Measurements from ENCODE around the gene SHMT1.
"Not testable (repeated sequence)": the region's sequence is repeated elsewhere in the genome, so short reads cannot be mapped to it uniquely, and the experiment has no call there.

The SHMT1 gene

GRCh38 chr17:18324140-18325050 lies 39.0 kb downstream of the SHMT1 start:
- no peak for DNase-seq

DNA sequence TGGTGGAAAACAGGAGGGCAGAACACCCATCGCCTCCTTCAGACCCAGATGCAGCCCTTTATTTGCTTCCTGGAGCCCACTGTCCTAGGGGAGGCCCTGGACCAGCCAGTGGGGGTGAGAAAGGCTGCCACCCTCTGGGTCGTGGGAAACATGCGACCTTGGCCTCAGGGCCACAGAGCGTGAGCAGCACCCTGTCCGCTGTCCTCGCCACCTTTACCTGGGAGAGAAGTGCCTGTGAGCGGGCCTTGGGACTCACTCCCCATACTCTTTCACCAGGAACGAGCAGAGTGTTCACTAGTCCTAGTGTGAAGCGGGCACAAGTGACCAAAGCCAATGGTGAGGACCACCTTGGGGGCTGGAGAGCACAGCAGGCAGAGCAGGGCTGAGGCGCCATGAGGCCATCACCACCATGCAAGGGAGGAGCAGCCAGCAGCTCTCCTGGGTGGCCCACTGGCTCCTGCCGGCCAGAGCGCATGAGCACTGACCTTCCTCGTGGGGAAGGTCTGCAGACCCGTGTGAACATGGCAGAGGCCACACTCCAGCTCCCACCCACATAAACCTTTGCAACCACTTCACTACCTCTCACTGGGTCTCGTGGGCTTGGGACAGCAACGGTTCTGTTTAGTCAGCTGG lies 39.7 kb downstream of the SHMT1 start:
- DNase-seq, result no peak

DNA sequence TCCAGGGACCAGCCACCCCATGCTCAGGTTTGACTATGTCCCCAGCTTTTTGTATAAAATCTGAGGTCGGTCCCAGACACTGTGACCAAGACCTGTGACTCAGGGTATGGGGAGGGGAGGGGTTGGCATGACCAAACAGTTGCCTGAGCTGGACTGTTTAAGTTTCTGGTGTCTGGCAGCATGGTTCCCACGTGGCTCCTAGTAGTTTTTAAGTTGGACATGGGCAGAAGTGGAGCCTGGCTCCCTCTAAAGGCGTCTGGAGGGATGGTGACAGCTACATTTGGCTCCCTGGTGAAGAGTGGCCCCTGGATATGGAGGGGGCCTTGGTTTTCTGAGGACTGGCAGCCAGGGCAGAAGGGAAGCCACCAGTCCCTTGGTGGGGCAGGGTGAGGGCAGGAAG lies 40.3 kb downstream of the SHMT1 start:
- DNase-seq, result peak; percentile 10

DNA sequence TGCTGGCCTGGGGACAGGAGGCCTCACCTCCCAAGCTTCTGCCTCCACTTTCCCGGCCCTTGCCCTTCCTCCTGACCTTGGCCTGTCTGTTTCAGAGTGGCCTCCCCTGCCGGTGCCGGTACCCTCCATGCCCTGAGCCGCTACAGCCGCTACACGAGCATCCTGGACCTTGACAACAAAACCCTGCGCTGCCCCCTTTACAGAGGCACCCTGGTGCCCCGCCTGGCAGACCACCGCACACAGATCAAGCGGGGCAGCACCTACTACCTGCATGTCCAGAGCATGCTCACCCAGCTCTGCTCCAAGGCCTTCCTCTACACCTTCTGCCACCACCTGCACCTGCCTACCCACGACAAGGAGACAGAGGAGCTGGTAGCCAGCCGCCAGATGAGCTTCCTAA lies 40.8 kb downstream of the SHMT1 start:
- DNase-seq, result no peak

DNA sequence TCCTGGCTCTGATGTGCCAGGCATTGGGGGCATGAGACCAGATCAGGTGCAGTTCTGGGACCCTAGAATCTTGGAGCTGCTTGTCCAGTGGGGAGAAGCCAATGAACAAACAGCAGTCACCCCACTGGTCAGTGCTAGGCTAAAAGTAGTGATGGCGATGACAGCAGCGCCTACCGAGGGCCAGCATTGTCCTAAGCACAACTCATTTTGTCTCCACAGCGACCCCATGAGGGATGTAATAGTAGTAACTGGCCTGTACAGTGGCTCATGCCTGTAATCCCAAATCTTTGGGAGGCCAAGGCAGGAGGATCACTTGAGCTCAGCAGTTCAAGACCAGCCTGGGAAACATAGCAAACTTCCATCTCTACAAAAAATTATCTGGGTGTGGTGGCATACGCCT lies 42.0 kb downstream of the SHMT1 start:
- no peak for DNase-seq

- DNase-seq, result no peak
Observed at GRCh38 chr17:18320301-18320700, 43.0 kb downstream of the SHMT1 start.

DNA sequence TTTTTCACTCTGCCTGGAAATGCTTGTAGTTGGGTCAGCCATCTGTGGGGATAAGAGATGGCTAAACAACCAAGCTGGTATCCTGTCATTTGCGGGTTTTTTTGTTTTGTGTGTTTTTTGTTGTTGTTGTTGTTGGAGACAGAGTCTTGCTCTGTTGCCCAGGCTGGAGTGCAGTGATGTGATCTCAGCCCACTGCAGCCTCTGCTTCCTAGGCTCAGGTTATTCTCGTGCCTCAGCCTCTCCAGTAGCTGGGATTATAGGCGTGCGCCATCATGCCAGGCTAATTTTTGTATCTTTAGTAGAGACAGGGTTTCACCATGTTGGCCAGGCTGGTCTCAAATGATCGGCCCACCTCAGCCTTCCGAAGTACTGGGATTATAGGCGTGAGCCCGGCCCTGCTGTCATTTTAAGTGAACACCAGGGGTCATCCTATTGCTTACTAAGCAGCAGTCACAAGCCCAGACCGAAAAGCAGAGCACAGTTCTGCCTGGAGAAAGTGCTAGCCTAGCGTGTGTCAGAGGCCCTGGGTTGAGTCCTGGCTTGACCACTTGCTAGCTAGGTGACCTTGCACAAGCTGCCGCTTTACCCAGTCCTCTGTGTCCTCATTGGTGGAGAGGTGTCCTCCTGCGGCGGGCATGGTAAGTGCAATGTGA lies 43.6 kb downstream of the SHMT1 start:
- peak; percentile 49 for DNase-seq

- no peak for DNase-seq
Observed at GRCh38 chr17:18318771-18319450, 44.4 kb downstream of the SHMT1 start.

- peak; percentile 70 for DNase-seq
Observed at GRCh38 chr17:18318117-18318516, 45.2 kb downstream of the SHMT1 start.

GRCh38 chr17:18315961-18316360 lies 47.4 kb downstream of the SHMT1 start:
- no peak for DNase-seq

GRCh38 chr17:18315562-18315922 lies 47.8 kb downstream of the SHMT1 start:
- DNase-seq, result peak; percentile 82

GRCh38 chr17:18314731-18315561 lies 48.4 kb downstream of the SHMT1 start, which contains the start of the genes SMCR8 and TOP3A:
Gene SMCR8 (plus strand): TSS chr17:18315293. CDS start chr17:18315790, 497 bp downstream.
Gene TOP3A (minus strand): TSS chr17:18314994. CDS start chr17:18314778, 216 bp downstream.
- DNase-seq, result peak; percentile 98

GRCh38 chr17:18314059-18314730 lies 49.2 kb downstream of the SHMT1 start:
- no peak for DNase-seq

- no peak for DNase-seq
Observed at GRCh38 chr17:18309202-18309601, 54.1 kb downstream of the SHMT1 start.

DNA sequence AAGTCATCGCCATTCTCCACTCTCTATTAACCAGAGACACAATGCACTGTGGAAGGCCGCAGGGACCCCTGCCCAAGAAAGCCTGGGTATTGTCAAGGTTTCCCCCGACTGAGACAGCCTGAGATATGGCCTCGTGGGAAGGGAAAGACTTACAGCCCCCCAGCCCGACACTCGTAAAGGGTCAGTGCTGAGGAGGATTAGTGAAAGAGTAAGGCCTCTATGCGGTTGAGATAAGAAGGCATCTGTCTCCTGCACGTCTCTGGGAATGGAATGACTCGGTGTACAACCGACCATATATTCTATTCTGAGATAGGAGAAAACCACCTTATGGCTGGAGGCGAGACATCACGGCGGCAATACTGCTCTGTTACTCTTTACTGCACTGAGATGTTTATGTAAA lies 60.1 kb downstream of the SHMT1 start:
- DNase-seq, result not testable (repeated sequence)

- peak; percentile 62 for DNase-seq
Observed at GRCh38 chr17:18300725-18301480, 62.4 kb downstream of the SHMT1 start.

DNA sequence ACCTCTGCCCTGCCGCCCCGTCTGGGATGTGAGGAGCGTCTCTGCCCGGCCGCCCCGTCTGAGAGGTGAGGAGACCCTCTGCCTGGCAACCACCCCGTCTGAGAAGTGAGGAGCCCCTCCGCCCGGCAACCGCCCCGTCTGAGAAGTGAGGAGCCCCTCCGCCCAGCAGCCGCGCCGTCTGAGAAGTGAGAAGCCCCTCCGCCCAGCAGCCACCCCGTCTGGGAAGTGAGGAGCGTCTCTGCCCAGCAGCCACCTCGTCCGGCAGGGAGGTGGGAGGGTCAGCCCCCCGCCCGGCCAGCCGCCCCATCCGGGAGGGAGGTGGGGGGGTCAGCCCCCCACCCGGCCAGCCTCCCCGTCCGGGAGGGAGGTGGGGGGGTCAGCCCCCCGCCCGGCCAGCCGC lies 65.3 kb downstream of the SHMT1 start:
- not testable (repeated sequence) for DNase-seq

GRCh38 chr17:18291718-18292540 lies 71.4 kb downstream of the SHMT1 start:
- no peak for DNase-seq

DNA sequence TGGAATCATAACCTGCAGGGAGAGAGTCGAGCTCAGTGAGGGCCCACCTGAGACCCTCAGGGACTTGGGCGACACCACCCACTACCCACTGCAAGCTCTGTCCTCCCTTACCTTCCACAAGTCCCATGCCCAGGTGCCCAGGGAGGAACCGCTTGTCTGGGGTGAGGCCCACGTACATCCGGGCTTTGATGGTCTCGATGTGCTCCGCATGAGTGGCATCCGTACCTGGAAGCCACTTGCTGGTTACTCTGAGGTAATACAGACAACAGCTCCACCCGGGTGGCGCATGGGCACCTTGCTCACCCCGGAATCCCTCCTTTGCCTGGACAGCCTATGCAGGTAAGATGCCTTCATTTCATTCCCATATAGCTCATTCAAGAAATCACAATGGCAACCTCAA lies 78.1 kb downstream of the SHMT1 start:
- DNase-seq, result no peak

DNA sequence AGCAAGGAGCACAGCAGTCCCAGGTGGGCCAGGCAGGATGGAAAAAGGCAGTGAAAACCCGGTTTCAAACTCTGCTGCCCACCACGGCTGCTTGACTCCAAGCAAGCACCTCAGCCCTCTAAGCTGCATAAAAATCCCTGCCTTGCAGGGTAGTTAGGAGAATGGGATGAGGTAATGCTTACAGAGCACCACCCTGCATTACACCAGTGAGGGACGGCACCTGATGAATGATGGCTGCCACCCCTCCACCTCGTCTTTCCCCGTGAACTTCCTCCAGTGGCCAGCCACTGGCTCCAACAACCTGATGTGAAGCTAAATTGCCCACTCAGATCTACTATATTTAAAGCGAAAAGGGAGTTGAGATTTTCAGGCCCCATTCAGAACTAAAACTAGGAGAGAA lies 81.6 kb downstream of the SHMT1 start:
- DNase-seq, result no peak
